Measurements from ENCODE around the gene MAD1L1. TPM values are rescaled to one million over a fixed set of nuclear protein-coding genes. Genes with fewer than 3 reads are reported as not detected.

MAD1L1 gene
- total and polyA plus RNA-seq, 2 of the 13 experiments (the other 11 are each of a cell fraction or from before 2014, with no cell fraction given) = 17.4 to 64.7 TPM

- TF ChIP-seq THYN1 (CRISPR knock-in tag; IDR thresholded peaks at IDR 0.05; ENCODE audit: borderline replicate concordance, low read depth) (no peak), ZNF737 (CRISPR knock-in tag; IDR thresholded peaks at IDR 0.05; ENCODE audit: borderline replicate concordance) (no peak)
Observed at GRCh38 chr7:1893451-1893850, 339.3 kb downstream of the MAD1L1 start (continued).

GRCh38 chr7:1893036-1893435 lies 339.7 kb downstream of the MAD1L1 start:
- H3K4me1 ChIP-seq (ENCODE audit: insufficient read depth, low read length) = 0 out of 2 replicates have a peak, but pooled peaks cover 10% of the 10 kb centered on the region
- H4K20me1 ChIP-seq (ENCODE audit: insufficient read depth, low read length) = no peaks in the 10 kb centered on the region
- ATAC-seq (no peak), FAIRE-seq (no peak), DNase-seq (ENCODE audit: low spot score) (no peak)
- intact Hi-C loops (cut with micrococcal nuclease; ENCODE audit: unreplicated experiment) = no loop called here
- CTCF ChIA-PET (ENCODE audit: low intra/inter-chr PET ratio, low total read pairs) = no interaction called here
- no peak overlapping the region for H3K4me2 ChIP-seq (ENCODE audit: low read depth, low read length)
- in situ Hi-C loops (cut with HindIII; ENCODE audit: extremely low pct_ligation_motif_present, low pct_unique_long_range_greater_than_20kb) = no loop called here
- no peaks in the 10 kb centered on the region for H3K9me3 ChIP-seq (ENCODE audit: low read length)
- 88% methylated on average over 5 of the region's 11 CpGs for WGBS (ENCODE audit: low lambda C conversion rate)
- BruUV-seq (replicated peaks) = no TSS peak
- no peak overlapping the region for H3K9ac ChIP-seq (ENCODE audit: insufficient read depth, low read depth, low read length)
- TF ChIP-seq REL (CRISPR knock-in tag; conservative IDR thresholded peaks at IDR 0.05) (no peak), TAF1 (CRISPR knock-in tag; IDR thresholded peaks at IDR 0.05) (no peak), NCOR1 (IDR thresholded peaks at IDR 0.05; ENCODE audit: borderline replicate concordance, low read length) (no peak), CENPT (CRISPR knock-in tag; IDR thresholded peaks at IDR 0.05; ENCODE audit: low read depth) (no peak), HOXA5 (CRISPR knock-in tag; IDR thresholded peaks at IDR 0.05) (no peak), ATF2 (CRISPR knock-in tag; IDR thresholded peaks at IDR 0.05) (no peak), POLR2AphosphoS2 (IDR thresholded peaks at IDR 0.05; ENCODE audit: low read depth, low read length) (no peak), NFATC3 (CRISPR knock-in tag; IDR thresholded peaks at IDR 0.05) (no peak), REXO4 (CRISPR knock-in tag; IDR thresholded peaks at IDR 0.05; ENCODE audit: borderline replicate concordance) (no peak), ZNF350 (CRISPR knock-in tag; IDR thresholded peaks at IDR 0.05; ENCODE audit: borderline replicate concordance, low read depth) (no peak), ZNF737 (CRISPR knock-in tag; IDR thresholded peaks at IDR 0.05; ENCODE audit: borderline replicate concordance) (no peak), FOXK1 (CRISPR knock-in tag; IDR thresholded peaks at IDR 0.05; ENCODE audit: borderline replicate concordance, low read depth) (no peak), SKI (IDR thresholded peaks at IDR 0.05; ENCODE audit: partially characterized antibody) (no peak), KMT2A (CRISPR knock-in tag; IDR thresholded peaks at IDR 0.05) (no peak), HBP1 (CRISPR knock-in tag; IDR thresholded peaks at IDR 0.05; ENCODE audit: low read depth) (no peak)
- H3K27me3 ChIP-seq (ENCODE audit: control insufficient read depth in 1 of 2, insufficient read depth in 2 of 2, low read length in 2 of 2) = no peaks in the 10 kb centered on the region; a peak in 1 of 5 replicates
- peaks cover 14 to 21% of the 10 kb centered on the region in 2 experiments for H3K36me3 ChIP-seq (replicated peaks in 1 of 2; ENCODE audit: control insufficient read depth in 1 of 2, insufficient read depth in 2 of 2, low read length in 2 of 2)
- POLR2A ChIA-PET = no interaction called here
- H3K4me3 ChIP-seq (replicated peaks in 1 of 3; ENCODE audit: insufficient read depth in 1 of 3, low read depth in 2 of 3, low read length in 3 of 3) = no peak overlapping the region
- no peaks in the 10 kb centered on the region for H3K79me2 ChIP-seq (ENCODE audit: insufficient read depth, low read length)
- no peak overlapping the region for H3K27ac ChIP-seq (ENCODE audit: extremely low read length, insufficient read depth, low read length)
- no peak overlapping the region for H2AFZ ChIP-seq (ENCODE audit: low read length)

Measured in HepG2 (cell line).